Measurements from ENCODE around the gene STN1. TPM values are rescaled to one million over a fixed set of nuclear protein-coding genes. Genes with fewer than 3 reads are reported as not detected.

STN1 gene
- total and polyA plus RNA-seq, 2 of the 4 experiments (the other 2 are of a cell fraction): 17.8 to 32.3 TPM

DNA sequence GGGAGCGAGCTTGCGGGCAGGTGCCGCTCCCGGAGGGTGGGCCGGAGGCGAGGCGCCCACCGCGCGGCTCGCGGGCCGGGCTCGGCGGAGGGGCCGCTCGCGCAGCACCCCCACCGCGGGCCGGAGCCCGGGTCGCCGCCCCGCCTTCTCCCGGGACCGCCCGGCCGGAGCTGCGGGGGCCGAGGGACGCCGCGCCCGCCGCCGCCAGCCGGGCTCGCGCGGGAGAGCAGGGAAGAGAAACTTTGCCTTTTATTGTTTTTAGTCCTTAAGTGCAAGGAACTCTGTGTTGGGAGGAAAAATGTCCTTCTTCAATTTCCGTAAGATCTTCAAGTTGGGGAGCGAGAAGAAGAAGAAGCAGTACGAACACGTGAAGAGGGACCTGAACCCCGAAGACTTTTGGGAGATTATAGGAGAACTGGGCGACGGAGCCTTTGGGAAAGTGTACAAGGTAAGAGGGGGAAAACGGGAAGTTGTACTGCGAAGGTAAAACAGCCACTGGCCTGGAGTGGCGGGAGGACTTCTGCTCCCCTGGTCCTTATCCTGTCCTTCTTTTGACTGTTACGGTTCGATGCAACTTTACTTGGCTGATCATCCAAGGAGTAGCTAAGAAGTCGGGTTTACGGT, 49.6 kb upstream of the STN1 start:
- H3K4me3 ChIP-seq (ENCODE audit: insufficient read depth, low read depth, low read length): peak overlapping the region; percentile 93
- peaks cover 3% of the 10 kb centered on the region for H3K9me1 ChIP-seq (ENCODE audit: insufficient read depth, low read length)
- peak; percentile 73 for ATAC-seq (ENCODE audit: low read depth)
- peak overlapping the region; percentile 77 for H3K23ac ChIP-seq (ENCODE audit: low read depth, low read length)
- peak overlapping the region; percentile 16; the same call in 1 of the 2 replicates for H3K18ac ChIP-seq (ENCODE audit: low read depth, low read length)
- no peak overlapping the region; the same call in 1 of the 2 replicates for H2AK5ac ChIP-seq (ENCODE audit: low read depth, low read length)
- in situ Hi-C loops (cut with MboI; ENCODE audit: low sequenced_read_pairs): no loop called here
- no peak overlapping the region for H4K5ac ChIP-seq (ENCODE audit: low read depth, low read length)
- H3K9ac ChIP-seq (ENCODE audit: low read depth, low read length): peak overlapping the region; percentile 50
- peaks cover 9 to 30% of the 10 kb centered on the region in 2 experiments; a peak in 3 of 4 replicates for H3K79me1 ChIP-seq (ENCODE audit: low read depth in 1 of 2, low read length in 2 of 2)
- ChIA-PET CTCF (no interaction called here), POLR2A (ENCODE audit: unreplicated experiment) (no interaction called here)
- peak overlapping the region; percentile 67 for H2BK5ac ChIP-seq (ENCODE audit: low read depth, low read length, poor library complexity, severe bottlenecking)
- H3K4ac ChIP-seq (ENCODE audit: low read depth, low read length): peak overlapping the region; percentile 38
- 0 out of 2 replicates have a peak overlapping the region, but pooled peaks have one; percentile 36 for H2BK20ac ChIP-seq (ENCODE audit: low read depth, low read length)
- no peaks in the 10 kb centered on the region; the same call in 1 of the 2 replicates for H3K4me1 ChIP-seq (ENCODE audit: control insufficient read depth, insufficient read depth, low read length)
- H2BK120ac ChIP-seq (ENCODE audit: low read depth, low read length): no peak overlapping the region; the same call in 1 of the 2 replicates
- peaks cover 18% of the 10 kb centered on the region; the same call in 1 of the 2 replicates for H4K20me1 ChIP-seq (ENCODE audit: insufficient read depth, low read length)
- H3K56ac ChIP-seq (ENCODE audit: extremely low read depth, insufficient read depth, low read length): peak overlapping the region; percentile 48; the same call in 1 of the 2 replicates
- intact Hi-C loops (cut with micrococcal nuclease): loop anchor here (1.0 to 5.0 kb wide), 5 partner anchors 50 to 240 kb away; partner anchors contain the start of gene STN1
- dilution Hi-C loops (cut with HindIII; ENCODE audit: low sequenced_read_pairs, unreplicated experiment): no loop called here
- BruUV-seq (replicated peaks): TSS peak; percentile 49
- H3K9me3 ChIP-seq (ENCODE audit: control insufficient read depth, insufficient read depth, low read length): no peaks in the 10 kb centered on the region
- peak overlapping the region; percentile 41 for H3K27ac ChIP-seq (ENCODE audit: insufficient read depth, low read length)
- no peak overlapping the region for H2BK15ac ChIP-seq (ENCODE audit: low read depth, low read length)
- TF ChIP-seq FOS (IDR thresholded peaks at IDR 0.05; ENCODE audit: low read depth, low read length) (no peak), ELK1 (IDR thresholded peaks at IDR 0.05; ENCODE audit: borderline replicate concordance, low read depth, low read length) (no peak), MAZ (IDR thresholded peaks at IDR 0.05; ENCODE audit: borderline replicate concordance, low read depth, low read length) (peak; percentile 71; the same call in 1 of the 2 replicates), RAD21 (IDR thresholded peaks at IDR 0.05; ENCODE audit: low read length) (no peak), RCOR1 (IDR thresholded peaks at IDR 0.05; ENCODE audit: insufficient replicate concordance, low read length) (no peak), POLR2A (IDR thresholded peaks at IDR 0.05; ENCODE audit: low read depth, low read length) (no peak), NFE2L2 (IDR thresholded peaks at IDR 0.05; ENCODE audit: low read depth, low read length) (no peak), SMC3 (IDR thresholded peaks at IDR 0.05; ENCODE audit: low read depth, low read length) (no peak), CHD1 (IDR thresholded peaks at IDR 0.05; ENCODE audit: low read depth, low read length) (0 out of 2 replicates have a peak, but pooled peaks have one; percentile 58)
- TF ChIP-seq, protein P1, sequence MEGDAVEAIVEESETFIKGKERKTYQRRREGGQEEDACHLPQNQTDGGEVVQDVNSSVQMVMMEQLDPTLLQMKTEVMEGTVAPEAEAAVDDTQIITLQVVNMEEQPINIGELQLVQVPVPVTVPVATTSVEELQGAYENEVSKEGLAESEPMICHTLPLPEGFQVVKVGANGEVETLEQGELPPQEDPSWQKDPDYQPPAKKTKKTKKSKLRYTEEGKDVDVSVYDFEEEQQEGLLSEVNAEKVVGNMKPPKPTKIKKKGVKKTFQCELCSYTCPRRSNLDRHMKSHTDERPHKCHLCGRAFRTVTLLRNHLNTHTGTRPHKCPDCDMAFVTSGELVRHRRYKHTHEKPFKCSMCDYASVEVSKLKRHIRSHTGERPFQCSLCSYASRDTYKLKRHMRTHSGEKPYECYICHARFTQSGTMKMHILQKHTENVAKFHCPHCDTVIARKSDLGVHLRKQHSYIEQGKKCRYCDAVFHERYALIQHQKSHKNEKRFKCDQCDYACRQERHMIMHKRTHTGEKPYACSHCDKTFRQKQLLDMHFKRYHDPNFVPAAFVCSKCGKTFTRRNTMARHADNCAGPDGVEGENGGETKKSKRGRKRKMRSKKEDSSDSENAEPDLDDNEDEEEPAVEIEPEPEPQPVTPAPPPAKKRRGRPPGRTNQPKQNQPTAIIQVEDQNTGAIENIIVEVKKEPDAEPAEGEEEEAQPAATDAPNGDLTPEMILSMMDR (conservative IDR thresholded peaks at IDR 0.05; ENCODE audit: low read depth, low read length): no peak
- TF ChIP-seq, protein P2, sequence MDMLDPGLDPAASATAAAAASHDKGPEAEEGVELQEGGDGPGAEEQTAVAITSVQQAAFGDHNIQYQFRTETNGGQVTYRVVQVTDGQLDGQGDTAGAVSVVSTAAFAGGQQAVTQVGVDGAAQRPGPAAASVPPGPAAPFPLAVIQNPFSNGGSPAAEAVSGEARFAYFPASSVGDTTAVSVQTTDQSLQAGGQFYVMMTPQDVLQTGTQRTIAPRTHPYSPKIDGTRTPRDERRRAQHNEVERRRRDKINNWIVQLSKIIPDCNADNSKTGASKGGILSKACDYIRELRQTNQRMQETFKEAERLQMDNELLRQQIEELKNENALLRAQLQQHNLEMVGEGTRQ (IDR thresholded peaks at IDR 0.05; ENCODE audit: low read depth, low read length): no peak
- peak overlapping the region; percentile 7 for H4K91ac ChIP-seq (ENCODE audit: insufficient read depth, low read depth, low read length)
- H3K4me2 ChIP-seq (ENCODE audit: low read depth, low read length): peak overlapping the region; percentile 67
- peak overlapping the region; percentile 18 for H2AK9ac ChIP-seq (replicated peaks; ENCODE audit: low read depth, low read length, poor library complexity)
- H3K14ac ChIP-seq (replicated peaks; ENCODE audit: low read depth, low read length): peak overlapping the region; percentile 89
- H2AFZ ChIP-seq (replicated peaks; ENCODE audit: low read length, poor library complexity): peak overlapping the region; percentile 100
- peak overlapping the region in 1 of 2 experiments; percentile 49; a peak in 1 of 4 replicates for H4K8ac ChIP-seq (ENCODE audit: low read depth in 2 of 2, low read length in 2 of 2)
- H3K36me3 ChIP-seq (ENCODE audit: control insufficient read depth, insufficient read depth, low read length): no peaks in the 10 kb centered on the region
- 0% methylated on average over 8 of the region's 55 CpGs; no CpG with 5 or more reads in 1 of the 2 experiments for WGBS, 2 experiments (ENCODE audit: extremely low coverage in 2 of 2, insufficient read length in 1 of 2)
- H3K27me3 ChIP-seq (ENCODE audit: control insufficient read depth, insufficient read depth, low read length): no peaks in the 10 kb centered on the region
- DNase-seq: no peak

Measured in IMR-90 (cell line).